K562 (cell line): ENCODE data around the gene DNAJB6. TPM values are rescaled to one million over a fixed set of nuclear protein-coding genes. Genes with fewer than 3 reads are reported as not detected.

Experiments used
- ATAC-seq: fragments of 200-7000 bp; cut with Tn5 transposase; 3 replicates; pipeline ENCODE4 v1.9.1; 2020; ENCODE audit warnings: moderate library complexity
- BruUV-seq: library from RNA; stranded (reverse); fragments of 400-500 nt; replicated peaks from 2 replicates; lab custom pipeline; 2021; lab: Mats Ljungman, UMichigan
- CTCF ChIA-PET: fragments of 300-600 bp; formaldehyde crosslinking; extraction: SDS; loops from one replicate; lab custom pipeline; 2021; ENCODE audit warnings: low intra/inter-chr PET ratio; lab: Yijun Ruan, JAX
- POLR2A ChIA-PET: fragments of 300-600, 350-650 bp; sonication (Branson Sonifier 250); formaldehyde crosslinking; extraction: SDS; loops from one replicate; lab custom pipeline; 2021; ENCODE audit warnings: antibody characterized with exemption, inconsistent platforms; lab: Yijun Ruan, JAX
- DNase-seq, 4 experiments: peaks; one replicate each; pipeline versions ENCODE4 v3.0.0 to v3.0.0-alpha.2; 2011 to 2018; ENCODE audit warnings: low spot score in 3 of 4, mixed read lengths in 3 of 4; ENCODE audit errors: extremely low read depth in 1 of 4
- FAIRE-seq: peaks from 2 replicates; lab custom pipeline; 2011; peaks lifted over from hg19 to GRCh38; lab: Jason Lieb, UNC
- H2AFZ ChIP-seq: 2 replicates; pipeline ENCODE4 v1.6.0; 2011; ENCODE audit warnings: low read depth, low read length, control low read depth, inconsistent platforms
- H3K27ac ChIP-seq: fragments of 200-600 bp; 3 replicates; pipeline ENCODE4 v1.8.0; 2011; ENCODE audit warnings: low read depth, mild to moderate bottlenecking, control low read depth, inconsistent platforms, low read length, moderate library complexity, mixed read lengths; ENCODE audit errors: extremely low read depth
- H3K27me3 ChIP-seq, 2 experiments: fragments of 300-600 bp in 1 of 2; 2 replicates in 1 of 2; 3 replicates in 1 of 2; pipeline versions ENCODE4 v1.6.0 to v1.8.0; 2011; ENCODE audit warnings: inconsistent platforms in 2 of 2, low read length in 2 of 2, mild to moderate bottlenecking in 1 of 2, mixed read lengths in 1 of 2, moderate library complexity in 1 of 2; ENCODE audit not compliant: control insufficient read depth in 2 of 2, insufficient read depth in 2 of 2
- H3K36me3 ChIP-seq: fragments of 300-600 bp; 3 replicates; pipeline ENCODE4 v1.8.0; 2011; ENCODE audit warnings: mild to moderate bottlenecking, low read length, inconsistent platforms; ENCODE audit not compliant: control insufficient read depth, insufficient read depth
- H3K4me1 ChIP-seq, 2 experiments: fragments of 200-600 bp in 1 of 2; replicated peaks in 1 of 2; 2 replicates in 1 of 2; 3 replicates in 1 of 2; pipeline versions ENCODE4 v1.5.1 to v1.8.0; 2011; ENCODE audit warnings: inconsistent platforms in 2 of 2, low read length in 2 of 2, mild to moderate bottlenecking in 1 of 2, mixed read lengths in 1 of 2, moderate library complexity in 1 of 2; ENCODE audit not compliant: control insufficient read depth in 2 of 2, insufficient read depth in 2 of 2
- H3K4me2 ChIP-seq: 2 replicates; pipeline ENCODE4 v1.6.1; 2011; ENCODE audit warnings: low read length, control low read depth, inconsistent platforms, mixed read lengths; ENCODE audit not compliant: insufficient read depth
- H3K4me3 ChIP-seq: fragments of 200-600 bp; sonication (generic), shearing (Covaris generic); 2 replicates; pipeline ENCODE4 v1.5.1; 2016; ENCODE audit warnings: control low read depth, inconsistent platforms
- H3K79me2 ChIP-seq: fragments of 200-600 bp; 3 replicates; pipeline ENCODE4 v1.8.0; 2011; ENCODE audit warnings: low read length, inconsistent platforms; ENCODE audit not compliant: control insufficient read depth, insufficient read depth
- H3K9ac ChIP-seq, 2 experiments: 2 replicates each; pipeline versions ENCODE4 v1.6.0 to v1.6.1; 2011; ENCODE audit warnings: low read depth in 2 of 2, low read length in 2 of 2, control low read depth in 1 of 2, inconsistent platforms in 1 of 2, mild to moderate bottlenecking in 1 of 2, mixed read lengths in 1 of 2; ENCODE audit not compliant: insufficient read depth in 1 of 2
- H3K9me1 ChIP-seq: one replicate; pipeline ENCODE4 v1.6.0; 2011; ENCODE audit warnings: inconsistent platforms, mild to moderate bottlenecking, low read length, moderate library complexity; ENCODE audit not compliant: control insufficient read depth, insufficient read depth
- H3K9me3 ChIP-seq: replicated peaks from 2 replicates; pipeline ENCODE4 v1.5.1; 2011; ENCODE audit warnings: low read depth, low read length, inconsistent platforms; ENCODE audit not compliant: control insufficient read depth, insufficient read depth
- H4K20me1 ChIP-seq: replicated peaks from 2 replicates; pipeline ENCODE4 v1.6.1; 2011; ENCODE audit warnings: low read length, inconsistent platforms, mixed read lengths; ENCODE audit not compliant: control insufficient read depth, insufficient read depth
- ARHGAP35 ChIP-seq: fragments of 450-650 bp; IDR thresholded peaks from 2 replicates; pipeline ENCODE4 v1.6.1; 2018; ENCODE audit not compliant: partially characterized antibody
- CTCF ChIP-seq, 3 experiments: IDR thresholded peaks in 2 of 3; conservative IDR thresholded peaks in 1 of 3; 2 replicates each; pipeline ENCODE4 v1.5.1; 2011 to 2012; ENCODE audit warnings: low read length in 3 of 3, mild to moderate bottlenecking in 3 of 3, control low read depth in 2 of 3, improper control_type of control experiment in 1 of 3, inconsistent platforms in 1 of 3, low read depth in 1 of 3, mixed read lengths in 1 of 3, moderate library complexity in 1 of 3; ENCODE audit not compliant: insufficient read depth in 2 of 3
- GTF2B ChIP-seq: IDR thresholded peaks from 2 replicates; pipeline ENCODE4 v1.6.1; 2011; ENCODE audit not compliant: insufficient read length; ENCODE audit errors: extremely low read depth
- POLR2H ChIP-seq: IDR thresholded peaks from 2 replicates; pipeline ENCODE4 v1.6.1; 2016; ENCODE audit warnings: missing genetic modification characterization, low read depth, mild to moderate bottlenecking, control low read depth, missing compliant biosample characterization, moderate library complexity
- RCOR1 ChIP-seq, 2 experiments: IDR thresholded peaks; 2 replicates each; pipeline ENCODE4 v1.6.1; 2012; ENCODE audit warnings: low read depth in 2 of 2, low read length in 2 of 2, borderline replicate concordance in 1 of 2, improper control_type of control experiment in 1 of 2
- ZNF511 ChIP-seq: sonication (generic); formaldehyde crosslinking; IDR thresholded peaks from 2 replicates; pipeline ENCODE4 v1.8.0; 2022; ENCODE audit warnings: mild to moderate bottlenecking, missing genetic modification reagents
- whole genome bisulfite sequencing: fragments of 100-300 bp; shearing (Covaris generic); methylation state at CpG from one replicate; pipeline ENCODE4 v1.1.6; 2016; ENCODE audit warnings: low coverage, mixed read lengths; ENCODE audit not compliant: insufficient coverage; ENCODE audit errors: missing lambda C conversion rate; 5-methylcytosine and 5-hydroxymethylcytosine counted together
- in situ Hi-C: fragments of 300-500 bp; cut with MboI; formaldehyde crosslinking; loops from 4 replicates; pipeline ENCODE4 v1.15.0; 2018; ENCODE audit warnings: inconsistent platforms, mixed read lengths
- intact Hi-C: fragments of 100-400 bp; cut with micrococcal nuclease; formaldehyde crosslinking; loops from 2 replicates; pipeline ENCODE4 v1.14.2; 2022
- polyA plus RNA-seq, 8 experiments: library from polyadenylated mRNA; depleted of rRNA in 4 of 8; stranded (reverse) in 5 of 8; unstranded in 3 of 8; fragments of >200 nt; fragmentation: Nextera tagmentation in 2 of 8; fragmentation: Illumina TruSeq in 1 of 8; extraction: Ambion mirVana in 2 of 8; extraction: Trizol in 1 of 8; gene quantifications; 2 replicates each; pipeline versions ENCODE4 v1.2.1 to v1.2.3, GENCODE V29; 2011 to 2014; ENCODE audit warnings: inconsistent platforms in 1 of 8, missing spikeins in 1 of 8
- total RNA-seq, 7 experiments: library from RNA; depleted of rRNA in 6 of 7; stranded (reverse); fragments of >200 nt in 6 of 7; fragmentation: Illumina TruSeq in 2 of 7; extraction: Trizol in 2 of 7; gene quantifications; 2 replicates each; pipeline versions ENCODE4 v1.2.1 to v1.2.3, GENCODE V29; 2011 to 2021; ENCODE audit warnings: low replicate concordance in 1 of 7

The DNAJB6 gene
- total and polyA plus RNA-seq, 9 of the 15 experiments (the other 6 are each of a cell fraction or from before 2014, with no cell fraction given): 84.5 to 158 (median 135) TPM

GRCh38 chr7:157358041-157358752 lies 21.4 kb downstream of the DNAJB6 start:
- no peak for FAIRE-seq
- no peak overlapping the region for H3K4me3 ChIP-seq
- H3K4me2 ChIP-seq: no peak overlapping the region
- H3K27ac ChIP-seq: no peak overlapping the region
- no peaks in the 10 kb centered on the region for H3K27me3 ChIP-seq
- peaks cover 69% of the 10 kb centered on the region for H4K20me1 ChIP-seq
- 84% methylated on average over 13 of the region's 13 CpGs for WGBS
- intact Hi-C loops: no loop called here
- CTCF ChIA-PET: no interaction called here
- TF ChIP-seq ZNF511: 0 out of 2 replicates have a peak, but pooled peaks have one; percentile 22
- TF ChIP-seq POLR2H (tag): no peak
- no peak for TF ChIP-seq RCOR1 (IDR thresholded peaks at IDR 0.05; ENCODE audit: borderline replicate concordance in 1 of 2, low read depth in 2 of 2, low read length in 2 of 2)
- TF ChIP-seq CTCF (IDR thresholded peaks at IDR 0.05 in 2 of 3, conservative IDR thresholded peaks at IDR 0.05 in 1 of 3; ENCODE audit: insufficient read depth in 2 of 3, low read depth in 1 of 3, low read length in 3 of 3): 0 out of 6 replicates have a peak, but pooled peaks of 2 of the 3 experiments have one; percentile 2 to 14
- TF ChIP-seq ARHGAP35: no peak
- TF ChIP-seq GTF2B: no peak
- TF ChIP-seq, all 486 proteins: peak for 2
- peak; percentile 27 for ATAC-seq
- Histone ChIP-seq H3K36me3 (peaks cover 73% of the 10 kb centered on the region), H3K9ac (no peak overlapping the region), H2AFZ (no peak overlapping the region), H3K9me1 (peaks cover 12% of the 10 kb centered on the region), H3K79me2 (peaks cover 99% of the 10 kb centered on the region), H3K9me3 (no peaks in the 10 kb centered on the region), H3K4me1 (peaks cover 9 to 11% of the 10 kb centered on the region in 2 experiments; a peak in 4 of 5 replicates)
- in situ Hi-C loops: no loop called here
- POLR2A ChIA-PET: interaction anchor here (1.0 to 2.7 kb wide), 3 partner anchors 9 to 20 kb away, joined by 3 to 13 read pairs (median 4); no protein-coding TSS in a partner anchor
- no TSS peak for BruUV-seq
- DNase-seq: peak in 2 of 4 experiments; percentile 54 to 55
